Left renal pelvis (tissue), 4 donors: Measurements from ENCODE around the gene DIO3. TPM values are rescaled to one million over a fixed set of nuclear protein-coding genes. Genes with fewer than 3 reads are reported as not detected.

Experiments
- DNase-seq, 4 donors: peaks; one replicate each; pipeline ENCODE4 v3.0.0-alpha.2; 2013; ENCODE audit warnings: low read depth in 4 of 4, low spot score in 3 of 4
- polyA plus RNA-seq, 4 donors: library from polyadenylated mRNA; unstranded; fragments of 120-200 nt; gene quantifications; one replicate each; pipeline ENCODE4 v1.2.1, GENCODE V29; 2013; ENCODE audit not compliant: insufficient read length in 4 of 4

Gene DIO3
- polyA plus RNA-seq, 4 donors: 0.12 to 0.29 (median 0.15) TPM

GRCh38 chr14:101579372-101580080 is 18.2 kb downstream of the DIO3 start:
- no peak for DNase-seq

GRCh38 chr14:101581806-101582205 is 20.5 kb downstream of the DIO3 start:
- DNase-seq: no peak

- DNase-seq: no peak
These were observed 21.0 kb downstream of the DIO3 start for GRCh38 chr14:101582294-101582693.

GRCh38 chr14:101583006-101583714 is 21.9 kb downstream of the DIO3 start:
- DNase-seq: no peak

- DNase-seq: no peak
These were observed 22.4 kb downstream of the DIO3 start for GRCh38 chr14:101583715-101584054.

GRCh38 chr14:101584055-101584859 is 23.0 kb downstream of the DIO3 start:
- DNase-seq: peak; percentile 47 to 63 (median 63)

GRCh38 chr14:101585211-101585610 is 23.9 kb downstream of the DIO3 start:
- no peak for DNase-seq

GRCh38 chr14:101586531-101587430 is 25.5 kb downstream of the DIO3 start:
- DNase-seq: no peak

- no peak for DNase-seq
These were observed 26.2 kb downstream of the DIO3 start for GRCh38 chr14:101587441-101587911.

GRCh38 chr14:101588286-101588975 is 27.1 kb downstream of the DIO3 start:
- no peak for DNase-seq

GRCh38 chr14:101588990-101589389 is 27.7 kb downstream of the DIO3 start:
- no peak for DNase-seq

GRCh38 chr14:101589486-101590015 is 28.3 kb downstream of the DIO3 start:
- DNase-seq: no peak

GRCh38 chr14:101590062-101590461 is 28.8 kb downstream of the DIO3 start:
- DNase-seq: no peak

- DNase-seq: no peak
These were observed 29.3 kb downstream of the DIO3 start for GRCh38 chr14:101590616-101591015.

GRCh38 chr14:101591121-101591520 is 29.8 kb downstream of the DIO3 start:
- no peak for DNase-seq

- DNase-seq: no peak
These were observed 30.3 kb downstream of the DIO3 start for GRCh38 chr14:101591582-101591981.

- DNase-seq: no peak
These were observed 32.3 kb downstream of the DIO3 start for GRCh38 chr14:101593411-101594238.

- DNase-seq: no peak
These were observed 33.3 kb downstream of the DIO3 start for GRCh38 chr14:101594511-101595148.
